ENCODE results near the gene DPH7.
"Not testable (repeated sequence)": the region's sequence is repeated elsewhere in the genome, so short reads cannot be mapped to it uniquely, and the experiment has no call there.

DNA sequence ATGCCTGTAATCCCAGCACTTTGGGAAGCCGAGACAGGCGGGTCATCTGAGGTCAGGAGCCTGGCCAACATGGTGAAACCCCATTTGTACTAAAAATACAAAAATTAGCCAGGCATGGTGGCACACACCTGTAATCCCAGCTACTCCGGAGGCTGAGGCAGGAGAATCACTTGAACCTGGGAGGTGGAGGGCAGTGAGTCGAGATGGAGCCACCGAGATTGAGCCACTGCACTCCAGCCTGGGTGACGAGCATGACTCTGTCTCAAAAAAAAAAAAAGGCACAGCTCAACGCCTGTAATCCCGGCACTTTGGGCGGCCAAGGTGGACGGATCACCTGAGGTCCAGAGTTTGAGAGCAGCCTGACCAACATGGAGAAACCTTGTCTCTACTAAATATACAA is 25.1 kb downstream of the DPH7 start:
- TF ChIP-seq HNF4G (IDR thresholded peaks at IDR 0.05); CTCF (IDR thresholded peaks at IDR 0.05; ENCODE audit: low read depth, low read length, missing input control); RXRA (IDR thresholded peaks at IDR 0.05); RAD21 (IDR thresholded peaks at IDR 0.05); FOXA2 (IDR thresholded peaks at IDR 0.05); FOXA1 (IDR thresholded peaks at IDR 0.05): not testable (repeated sequence)
- TF ChIP-seq, protein P1, sequence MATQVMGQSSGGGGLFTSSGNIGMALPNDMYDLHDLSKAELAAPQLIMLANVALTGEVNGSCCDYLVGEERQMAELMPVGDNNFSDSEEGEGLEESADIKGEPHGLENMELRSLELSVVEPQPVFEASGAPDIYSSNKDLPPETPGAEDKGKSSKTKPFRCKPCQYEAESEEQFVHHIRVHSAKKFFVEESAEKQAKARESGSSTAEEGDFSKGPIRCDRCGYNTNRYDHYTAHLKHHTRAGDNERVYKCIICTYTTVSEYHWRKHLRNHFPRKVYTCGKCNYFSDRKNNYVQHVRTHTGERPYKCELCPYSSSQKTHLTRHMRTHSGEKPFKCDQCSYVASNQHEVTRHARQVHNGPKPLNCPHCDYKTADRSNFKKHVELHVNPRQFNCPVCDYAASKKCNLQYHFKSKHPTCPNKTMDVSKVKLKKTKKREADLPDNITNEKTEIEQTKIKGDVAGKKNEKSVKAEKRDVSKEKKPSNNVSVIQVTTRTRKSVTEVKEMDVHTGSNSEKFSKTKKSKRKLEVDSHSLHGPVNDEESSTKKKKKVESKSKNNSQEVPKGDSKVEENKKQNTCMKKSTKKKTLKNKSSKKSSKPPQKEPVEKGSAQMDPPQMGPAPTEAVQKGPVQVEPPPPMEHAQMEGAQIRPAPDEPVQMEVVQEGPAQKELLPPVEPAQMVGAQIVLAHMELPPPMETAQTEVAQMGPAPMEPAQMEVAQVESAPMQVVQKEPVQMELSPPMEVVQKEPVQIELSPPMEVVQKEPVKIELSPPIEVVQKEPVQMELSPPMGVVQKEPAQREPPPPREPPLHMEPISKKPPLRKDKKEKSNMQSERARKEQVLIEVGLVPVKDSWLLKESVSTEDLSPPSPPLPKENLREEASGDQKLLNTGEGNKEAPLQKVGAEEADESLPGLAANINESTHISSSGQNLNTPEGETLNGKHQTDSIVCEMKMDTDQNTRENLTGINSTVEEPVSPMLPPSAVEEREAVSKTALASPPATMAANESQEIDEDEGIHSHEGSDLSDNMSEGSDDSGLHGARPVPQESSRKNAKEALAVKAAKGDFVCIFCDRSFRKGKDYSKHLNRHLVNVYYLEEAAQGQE (IDR thresholded peaks at IDR 0.05) = not testable (repeated sequence)

Measured in liver (tissue), 3 donors.